ENCODE measurements around the gene LATS1. TPM values are rescaled to one million over a fixed set of nuclear protein-coding genes. Genes with fewer than 3 reads are reported as not detected.
A peak's percentile ranks its signal among the peaks of the same experiment; 100 is the strongest.

Gene LATS1
- polyA plus RNA-seq, 3 donors = 5.2 to 10.3 (median 10.1) TPM

- Histone ChIP-seq H3K9ac (ENCODE audit: insufficient read depth, low read length, poor library complexity, severe bottlenecking) (no peak overlapping the region), H4K20me1 (ENCODE audit: insufficient read depth, low read length) (peaks cover 18% of the 10 kb centered on the region), H3K4me3 (replicated peaks in 1 of 3; ENCODE audit: low read depth in 2 of 3, low read length in 3 of 3) (no peak overlapping the region), H3K79me2 (ENCODE audit: insufficient read depth, low read length) (peaks cover 71% of the 10 kb centered on the region), H3K9me3 (replicated peaks in 1 of 2; ENCODE audit: control insufficient read depth in 1 of 2, insufficient read depth in 1 of 2, low read length in 2 of 2) (no peaks in the 10 kb centered on the region), H3K27me3 (ENCODE audit: control insufficient read depth in 2 of 2, insufficient read depth in 2 of 2, low read length in 2 of 2) (no peaks in the 10 kb centered on the region), H2AFZ (ENCODE audit: insufficient read depth, low read depth, low read length, poor library complexity, severe bottlenecking) (no peak overlapping the region), H3K27ac (ENCODE audit: low read depth in 1 of 2, low read length in 2 of 2) (no peak overlapping the region), H3K36me3 (replicated peaks in 1 of 2; ENCODE audit: control insufficient read depth in 1 of 2, insufficient read depth in 2 of 2, low read length in 2 of 2) (no peaks in the 10 kb centered on the region), H3K4me1 (ENCODE audit: control insufficient read depth in 1 of 2, insufficient read depth in 2 of 2, low read length in 2 of 2) (peaks cover 15 to 22% of the 10 kb centered on the region in 2 donors), H3K4me2 (replicated peaks; ENCODE audit: extremely low read depth, low read length, poor library complexity, severe bottlenecking) (peak overlapping the region; percentile 95)
- peaks cover 2 to 3% of the 10 kb centered on the region in 2 donors for H3K36me3 Mint-ChIP-seq
- peaks cover 30% of the 10 kb centered on the region for H3K4me1 Mint-ChIP-seq
- H3K27me3 Mint-ChIP-seq (ENCODE audit: low read depth in 3 of 3) = peaks cover 0 to 2% (median 0%) of the 10 kb centered on the region in 3 donors
- no peak overlapping the region for H3K4me3 Mint-ChIP-seq
- WGBS (ENCODE audit: insufficient coverage) = no CpG with 5 or more reads among the region's 3 CpGs
- TF ChIP-seq CTCF (IDR thresholded peaks at IDR 0.05) = no peak
- intact Hi-C loops (cut with micrococcal nuclease) = no loop called here
- peaks cover 0 to 2% (median 0%) of the 10 kb centered on the region in 7 donors for H3K9me3 Mint-ChIP-seq
- no peak for DNase-seq
- no peak overlapping the region for H3K27ac Mint-ChIP-seq
Observed at GRCh38 chr6:149646599-149646998, 71.3 kb downstream of the LATS1 start.

GRCh38 chr6:149642829-149643580 lies 74.9 kb downstream of the LATS1 start:
- H4K20me1 ChIP-seq (ENCODE audit: insufficient read depth, low read length) = peaks cover 18% of the 10 kb centered on the region
- peaks cover 3 to 4% of the 10 kb centered on the region in 2 donors for H3K36me3 ChIP-seq (replicated peaks in 1 of 2; ENCODE audit: control insufficient read depth in 1 of 2, insufficient read depth in 2 of 2, low read length in 2 of 2)
- Mint-ChIP-seq H3K4me3 (no peak overlapping the region), H3K36me3 (peaks cover 8 to 25% of the 10 kb centered on the region in 2 donors), H3K27me3 (ENCODE audit: low read depth in 3 of 3) (peaks cover 0 to 2% (median 0%) of the 10 kb centered on the region in 3 donors), H3K4me1 (peaks cover 23% of the 10 kb centered on the region), H3K9me3 (peaks cover 0 to 2% (median 0%) of the 10 kb centered on the region in 7 donors), H3K27ac (peak overlapping the region in 1 of 7 donors; percentile 63)
- peaks cover 10 to 14% of the 10 kb centered on the region in 2 donors for H3K4me1 ChIP-seq (ENCODE audit: control insufficient read depth in 1 of 2, insufficient read depth in 2 of 2, low read length in 2 of 2)
- no peaks in the 10 kb centered on the region for H3K9me3 ChIP-seq (replicated peaks in 1 of 2; ENCODE audit: control insufficient read depth in 1 of 2, insufficient read depth in 1 of 2, low read length in 2 of 2)
- H2AFZ ChIP-seq (ENCODE audit: insufficient read depth, low read depth, low read length, poor library complexity, severe bottlenecking) = no peak overlapping the region
- no CpG with 5 or more reads among the region's 1 CpG for WGBS (ENCODE audit: insufficient coverage)
- no peak overlapping the region for H3K9ac ChIP-seq (ENCODE audit: insufficient read depth, low read length, poor library complexity, severe bottlenecking)
- H3K27me3 ChIP-seq (ENCODE audit: control insufficient read depth in 2 of 2, insufficient read depth in 2 of 2, low read length in 2 of 2) = no peaks in the 10 kb centered on the region
- H3K79me2 ChIP-seq (ENCODE audit: insufficient read depth, low read length) = peaks cover 75% of the 10 kb centered on the region
- no peak overlapping the region for H3K4me2 ChIP-seq (replicated peaks; ENCODE audit: extremely low read depth, low read length, poor library complexity, severe bottlenecking)
- no peak overlapping the region for H3K27ac ChIP-seq (ENCODE audit: low read depth in 1 of 2, low read length in 2 of 2)
- intact Hi-C loops (cut with micrococcal nuclease) = no loop called here
- DNase-seq = no peak
- H3K4me3 ChIP-seq (replicated peaks in 1 of 3; ENCODE audit: low read depth in 2 of 3, low read length in 3 of 3) = no peak overlapping the region
- TF ChIP-seq CTCF (IDR thresholded peaks at IDR 0.05) = no peak

All from CD14-positive monocyte (primary cell).